ENCODE data around the gene ANKRD27.

Gene ANKRD27

DNA sequence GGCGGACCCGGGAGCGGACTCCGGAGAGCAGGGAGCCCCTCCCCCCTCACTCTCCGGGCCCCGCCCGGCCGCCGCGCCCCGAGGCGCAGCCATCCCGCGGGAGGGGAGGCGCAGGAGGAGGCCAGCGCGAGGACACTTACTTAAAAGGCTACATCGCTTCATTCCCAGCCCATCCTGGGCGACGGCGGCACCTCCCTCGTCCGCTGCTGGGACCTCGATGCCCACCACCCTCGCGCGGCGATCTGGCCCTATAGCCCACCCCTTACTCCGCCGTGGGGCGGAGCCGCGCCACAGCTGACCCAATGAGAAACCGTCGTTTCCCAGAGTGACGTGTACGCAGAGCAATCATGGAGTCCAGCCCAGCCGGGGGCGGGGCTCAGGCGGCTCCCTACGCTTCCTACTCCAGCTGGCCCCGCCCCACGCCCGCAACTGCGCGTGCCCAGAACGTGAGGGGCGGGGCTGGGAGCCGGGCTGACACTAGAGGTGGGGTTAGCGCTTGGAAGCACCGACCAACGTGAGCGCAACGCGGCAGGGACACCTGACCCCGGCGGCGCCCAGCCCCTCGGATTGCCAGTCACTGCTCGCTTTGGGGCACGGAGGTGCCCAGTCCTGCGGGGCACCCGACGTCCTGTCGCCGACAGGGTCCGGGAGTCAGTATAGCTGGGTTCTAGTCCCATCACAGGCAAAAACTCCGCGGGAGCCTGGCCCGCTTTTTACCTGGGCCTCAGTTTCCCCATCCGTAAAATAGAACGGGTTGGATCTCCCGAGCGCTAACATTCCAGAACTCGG lies at the start of gene ANKRD27:
TSS of gene ANKRD27 (minus strand) at position 250 of the 789 bp plus-strand sequence. CDS start 16,165 bp downstream, outside the sequence.
- TF ChIP-seq, protein P1, sequence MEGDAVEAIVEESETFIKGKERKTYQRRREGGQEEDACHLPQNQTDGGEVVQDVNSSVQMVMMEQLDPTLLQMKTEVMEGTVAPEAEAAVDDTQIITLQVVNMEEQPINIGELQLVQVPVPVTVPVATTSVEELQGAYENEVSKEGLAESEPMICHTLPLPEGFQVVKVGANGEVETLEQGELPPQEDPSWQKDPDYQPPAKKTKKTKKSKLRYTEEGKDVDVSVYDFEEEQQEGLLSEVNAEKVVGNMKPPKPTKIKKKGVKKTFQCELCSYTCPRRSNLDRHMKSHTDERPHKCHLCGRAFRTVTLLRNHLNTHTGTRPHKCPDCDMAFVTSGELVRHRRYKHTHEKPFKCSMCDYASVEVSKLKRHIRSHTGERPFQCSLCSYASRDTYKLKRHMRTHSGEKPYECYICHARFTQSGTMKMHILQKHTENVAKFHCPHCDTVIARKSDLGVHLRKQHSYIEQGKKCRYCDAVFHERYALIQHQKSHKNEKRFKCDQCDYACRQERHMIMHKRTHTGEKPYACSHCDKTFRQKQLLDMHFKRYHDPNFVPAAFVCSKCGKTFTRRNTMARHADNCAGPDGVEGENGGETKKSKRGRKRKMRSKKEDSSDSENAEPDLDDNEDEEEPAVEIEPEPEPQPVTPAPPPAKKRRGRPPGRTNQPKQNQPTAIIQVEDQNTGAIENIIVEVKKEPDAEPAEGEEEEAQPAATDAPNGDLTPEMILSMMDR (IDR thresholded peaks at IDR 0.05): no peak
- H3K36me3 Mint-ChIP-seq (ENCODE audit: low read depth): no peaks in the 10 kb centered on the region
- peaks cover 54% of the 10 kb centered on the region for H3K27me3 Mint-ChIP-seq (ENCODE audit: low read depth, poor library complexity)
- peaks cover 24% of the 10 kb centered on the region for H3K4me1 Mint-ChIP-seq
- H3K4me3 Mint-ChIP-seq: peak within 1 kb of the TSS; percentile 94
- H3K27ac Mint-ChIP-seq: no peak within 1 kb of the TSS
- no peaks in the 10 kb centered on the region for H3K9me3 Mint-ChIP-seq
- DNase-seq: peak; percentile 99

DNA sequence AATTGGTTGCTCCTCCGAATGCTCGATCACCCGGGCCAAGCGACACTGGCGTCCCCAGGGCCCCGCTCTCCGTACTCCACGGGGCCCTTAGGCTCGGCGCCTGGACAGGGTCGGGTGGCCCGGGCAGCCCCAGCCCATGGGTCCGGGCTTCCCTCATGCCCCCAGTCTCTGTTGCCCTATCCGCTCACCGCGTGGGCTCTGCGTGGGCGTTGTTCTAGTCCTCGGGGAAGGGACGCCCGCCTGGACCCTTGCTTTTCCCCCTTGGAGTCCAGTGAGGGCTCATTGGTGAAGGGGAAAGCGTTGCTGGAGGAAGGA lies 45.9 kb upstream of the ANKRD27 start:
- peaks cover 20% of the 10 kb centered on the region for H3K9me3 Mint-ChIP-seq
- no peaks in the 10 kb centered on the region for H3K27me3 Mint-ChIP-seq (ENCODE audit: low read depth, poor library complexity)
- no peaks in the 10 kb centered on the region for H3K36me3 Mint-ChIP-seq (ENCODE audit: low read depth)
- H3K27ac Mint-ChIP-seq: peak overlapping the region; percentile 81
- H3K4me3 Mint-ChIP-seq: no peak overlapping the region
- TF ChIP-seq, protein P1 (IDR thresholded peaks at IDR 0.05): no peak
- DNase-seq: no peak
- no peaks in the 10 kb centered on the region for H3K4me1 Mint-ChIP-seq

DNA sequence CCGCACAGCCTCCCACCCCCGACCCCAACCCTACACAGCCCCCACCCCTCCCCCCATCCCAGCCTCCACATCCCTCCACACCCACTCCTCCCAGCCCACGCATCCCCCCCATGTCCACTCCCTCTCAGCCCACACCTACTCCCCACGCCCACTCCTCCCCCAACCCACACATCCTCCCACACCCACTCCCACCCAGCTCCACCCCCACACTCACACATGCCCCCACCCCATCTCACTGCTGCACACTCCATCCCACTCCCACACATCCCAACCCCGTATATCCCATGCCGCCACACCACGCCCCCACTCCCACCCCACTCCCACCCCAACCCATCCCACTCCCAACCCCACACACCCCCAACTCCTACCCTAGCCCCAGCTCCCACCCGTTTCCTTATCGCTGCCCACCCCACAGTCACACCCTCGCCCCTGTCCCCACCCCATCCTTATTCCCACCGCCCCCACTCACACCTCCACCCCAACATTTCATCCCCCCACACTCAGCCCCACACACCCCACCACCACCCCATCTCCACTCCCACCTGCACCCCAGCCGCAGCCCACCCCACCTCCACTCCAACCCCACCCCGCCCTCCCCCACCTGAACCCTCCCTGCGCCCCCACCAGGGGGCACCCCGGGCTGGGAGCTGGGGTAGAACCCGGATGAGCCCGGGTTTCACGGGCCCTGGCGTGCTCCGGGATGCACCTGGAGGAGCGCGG lies 45.4 kb upstream of the ANKRD27 start:
- Mint-ChIP-seq H3K36me3 (ENCODE audit: low read depth) (peaks cover 2% of the 10 kb centered on the region), H3K4me3 (no peak overlapping the region), H3K27ac (no peak overlapping the region), H3K9me3 (peaks cover 16% of the 10 kb centered on the region), H3K27me3 (ENCODE audit: low read depth, poor library complexity) (no peaks in the 10 kb centered on the region), H3K4me1 (no peaks in the 10 kb centered on the region)
- no peak for DNase-seq
- TF ChIP-seq, protein P1 (IDR thresholded peaks at IDR 0.05): no peak

DNA sequence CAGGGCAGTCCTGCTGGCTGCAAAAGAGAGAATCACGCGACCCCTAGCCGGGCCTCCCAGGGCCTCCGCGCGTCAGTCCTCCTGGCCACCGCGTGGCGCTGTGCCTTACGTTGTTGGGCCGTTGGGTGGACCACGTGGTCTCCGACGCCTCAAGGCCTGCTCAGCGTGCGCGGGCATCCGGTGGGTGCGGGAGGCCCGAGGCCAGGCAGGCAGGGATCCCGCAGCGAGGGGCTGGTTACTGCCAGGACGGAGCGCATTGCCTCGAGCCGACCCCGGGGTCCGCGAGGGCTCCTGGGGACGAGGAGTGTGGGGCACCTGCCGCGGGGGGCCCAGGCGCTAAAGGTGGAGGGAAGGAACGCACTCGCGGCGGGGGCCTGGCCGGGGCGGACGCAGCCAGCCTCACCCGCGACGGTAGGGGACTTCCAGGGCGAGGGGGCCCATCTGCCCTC lies 44.7 kb upstream of the ANKRD27 start, which contains the start of gene TDRD12:
TSS of gene TDRD12 (plus strand) at position 157 of the 449 bp plus-strand sequence. CDS start 306 bp downstream, outside the sequence.
- H3K27ac Mint-ChIP-seq: no peak within 1 kb of the TSS

DNA sequence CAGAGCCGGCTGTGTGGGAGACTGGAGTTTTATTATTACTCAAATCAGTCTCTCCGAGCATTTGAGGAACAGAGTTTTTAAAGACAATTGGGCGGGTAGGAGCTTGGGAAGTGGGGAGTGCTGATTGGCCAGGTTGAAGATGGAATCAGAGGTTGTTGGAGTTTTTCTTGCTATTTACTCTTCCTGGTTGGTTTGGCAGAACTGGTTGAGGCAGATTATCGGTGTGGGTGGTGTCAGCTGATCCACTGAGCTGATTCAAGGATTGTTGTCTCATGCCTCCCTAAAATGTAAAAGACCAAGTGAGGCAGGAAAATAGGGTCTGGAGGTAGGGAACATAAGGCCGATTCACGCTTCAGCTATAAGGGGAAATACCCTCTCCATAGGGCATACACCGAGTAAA lies 43.3 kb upstream of the ANKRD27 start:
- TF ChIP-seq, protein P1 (IDR thresholded peaks at IDR 0.05): no peak
- H3K4me3 Mint-ChIP-seq: no peak overlapping the region
- peaks cover 7% of the 10 kb centered on the region for H3K9me3 Mint-ChIP-seq
- no peaks in the 10 kb centered on the region for H3K4me1 Mint-ChIP-seq
- no peak for DNase-seq
- H3K27ac Mint-ChIP-seq: peak overlapping the region; percentile 40
- H3K36me3 Mint-ChIP-seq (ENCODE audit: low read depth): peaks cover 15% of the 10 kb centered on the region
- no peaks in the 10 kb centered on the region for H3K27me3 Mint-ChIP-seq (ENCODE audit: low read depth, poor library complexity)

More for the DNA sequence above, 44.7 kb upstream of the ANKRD27 start, which contains the start of gene TDRD12:
- H3K27me3 Mint-ChIP-seq (ENCODE audit: low read depth, poor library complexity): no peaks in the 10 kb centered on the region
- no peaks in the 10 kb centered on the region for H3K4me1 Mint-ChIP-seq
- peaks cover 12% of the 10 kb centered on the region for H3K9me3 Mint-ChIP-seq
- H3K36me3 Mint-ChIP-seq (ENCODE audit: low read depth): peaks cover 9% of the 10 kb centered on the region
- no peak for DNase-seq
- TF ChIP-seq, protein P1 (IDR thresholded peaks at IDR 0.05): no peak
- H3K4me3 Mint-ChIP-seq: no peak within 1 kb of the TSS
